HEK293 (cell line): ENCODE data around the gene RMND5B.

Experiments used
- CTCF ChIA-PET: fragments of 350-600 bp; formaldehyde crosslinking; extraction: SDS; loops from one replicate; lab custom pipeline; 2021; ENCODE audit warnings: antibody characterized with exemption; lab: Yijun Ruan, JAX
- POLR2A ChIA-PET: fragments of 300-600 bp; formaldehyde crosslinking; extraction: SDS; loops from one replicate; lab custom pipeline; 2020; ENCODE audit warnings: antibody characterized with exemption, inconsistent platforms; lab: Yijun Ruan, JAX
- H3K27ac ChIP-seq: fragments of 200-500 bp; sonication (Bioruptor generic); 2 replicates; pipeline ENCODE4 v1.5.1; 2014; ENCODE audit warnings: low read depth, low read length, control low read depth, inconsistent platforms; ENCODE audit errors: extremely low read depth
- H3K36me3 ChIP-seq, 2 experiments: fragments of 200-500 bp in 1 of 2; sonication (Bioruptor generic) in 1 of 2; 1 replicate in 1 of 2; 2 replicates in 1 of 2; pipeline ENCODE4 v1.5.1; 2014 to 2017; ENCODE audit warnings: inconsistent platforms in 2 of 2, low read length in 2 of 2; ENCODE audit not compliant: control insufficient read depth in 2 of 2, insufficient read depth in 1 of 2
- H3K4me1 ChIP-seq: fragments of 200-500 bp; sonication (Bioruptor generic); 2 replicates; pipeline ENCODE4 v1.5.1; 2014; ENCODE audit warnings: mild to moderate bottlenecking, low read length, inconsistent platforms; ENCODE audit not compliant: control insufficient read depth, insufficient read depth
- H3K4me3 ChIP-seq: 2 replicates; pipeline ENCODE4 v1.5.1; 2011; ENCODE audit warnings: low read depth, mild to moderate bottlenecking, control low read depth, low read length, moderate library complexity
- H3K9me3 ChIP-seq: fragments of 200-500 bp; sonication (Bioruptor generic); 2 replicates; pipeline ENCODE4 v1.5.1; 2014; ENCODE audit warnings: low read depth, low read length, inconsistent platforms; ENCODE audit not compliant: control insufficient read depth, insufficient read depth
- BCL11A ChIP-seq: fragments of 450-650 bp; formaldehyde crosslinking; IDR thresholded peaks from 2 replicates; pipeline ENCODE4 v1.5.1; 2016; ENCODE audit warnings: low read depth, missing biosample characterization, missing genetic modification characterization
- EGR2 ChIP-seq: fragments of 450-650 bp; formaldehyde crosslinking; IDR thresholded peaks from 2 replicates; pipeline ENCODE4 v1.5.1; 2016; ENCODE audit warnings: low read depth, missing biosample characterization, missing genetic modification characterization
- GLIS2 ChIP-seq: fragments of 450-650 bp; formaldehyde crosslinking; IDR thresholded peaks from 2 replicates; pipeline ENCODE4 v1.5.1; 2016; ENCODE audit warnings: missing biosample characterization, missing genetic modification characterization
- PRDM1 ChIP-seq: fragments of 450-650 bp; formaldehyde crosslinking; IDR thresholded peaks from 2 replicates; pipeline ENCODE4; 2016; ENCODE audit warnings: missing biosample characterization, missing genetic modification characterization
- SP7 ChIP-seq: fragments of 450-650 bp; formaldehyde crosslinking; IDR thresholded peaks from 2 replicates; pipeline ENCODE4 v1.5.1; 2016; ENCODE audit warnings: missing biosample characterization, missing genetic modification characterization
- TRIM28 ChIP-seq: IDR thresholded peaks from 2 replicates; pipeline ENCODE4 v1.6.1; 2011; ENCODE audit warnings: low read length, control low read depth, borderline replicate concordance
- ZBTB21 ChIP-seq: fragments of 450-650 bp; formaldehyde crosslinking; IDR thresholded peaks from 2 replicates; pipeline ENCODE4 v1.5.1; 2017; ENCODE audit warnings: missing biosample characterization, missing genetic modification characterization
- ZEB2 ChIP-seq: fragments of 450-650 bp; formaldehyde crosslinking; IDR thresholded peaks from 2 replicates; pipeline ENCODE4 v1.5.1; 2016; ENCODE audit warnings: missing biosample characterization, missing genetic modification characterization
- ZFP3 ChIP-seq: fragments of 450-650 bp; formaldehyde crosslinking; IDR thresholded peaks from 2 replicates; pipeline ENCODE4 v1.5.1; 2016; ENCODE audit warnings: low read depth, missing biosample characterization, missing genetic modification characterization
- ZNF146 ChIP-seq: fragments of 450-650 bp; formaldehyde crosslinking; IDR thresholded peaks from 2 replicates; pipeline ENCODE4 v1.5.1; 2016; ENCODE audit warnings: missing biosample characterization, missing genetic modification characterization
- ZNF184 ChIP-seq: fragments of 450-650 bp; IDR thresholded peaks from 2 replicates; pipeline ENCODE4 v1.5.1; 2018; ENCODE audit warnings: missing biosample characterization, mild to moderate bottlenecking, missing genetic modification characterization
- ZNF2 ChIP-seq: fragments of 450-650 bp; formaldehyde crosslinking; IDR thresholded peaks from 2 replicates; pipeline ENCODE4 v1.5.1; 2016; ENCODE audit warnings: missing biosample characterization, missing genetic modification characterization
- ZNF239 ChIP-seq: fragments of 450-650 bp; formaldehyde crosslinking; IDR thresholded peaks from 2 replicates; pipeline ENCODE4 v1.5.1; 2016; ENCODE audit warnings: missing biosample characterization, missing genetic modification characterization
- ZNF350 ChIP-seq: fragments of 450-650 bp; formaldehyde crosslinking; IDR thresholded peaks from 2 replicates; pipeline ENCODE4 v1.5.0; 2017; ENCODE audit warnings: missing biosample characterization, mild to moderate bottlenecking, missing genetic modification characterization
- ZNF473 ChIP-seq: fragments of 450-650 bp; formaldehyde crosslinking; IDR thresholded peaks from 2 replicates; pipeline ENCODE4 v1.5.1; 2017; ENCODE audit warnings: missing biosample characterization, missing genetic modification characterization
- ZNF548 ChIP-seq: fragments of 450-650 bp; formaldehyde crosslinking; IDR thresholded peaks from 2 replicates; pipeline ENCODE4 v1.5.1; 2016; ENCODE audit warnings: missing biosample characterization, missing genetic modification characterization
- ZNF561 ChIP-seq: fragments of 450-650 bp; IDR thresholded peaks from 2 replicates; pipeline ENCODE4 v1.5.1; 2018; ENCODE audit warnings: missing biosample characterization, missing genetic modification characterization, borderline replicate concordance
- ZNF707 ChIP-seq: fragments of 450-650 bp; formaldehyde crosslinking; IDR thresholded peaks from 2 replicates; pipeline ENCODE4 v1.5.1; 2016; ENCODE audit warnings: missing biosample characterization, missing genetic modification characterization
- ZNF791 ChIP-seq: fragments of 450-650 bp; formaldehyde crosslinking; IDR thresholded peaks from 2 replicates; pipeline ENCODE4 v1.5.1; 2016; ENCODE audit warnings: missing biosample characterization, missing genetic modification characterization
- TF ChIP-seq, protein P1 (sequence below): fragments of 450-650 bp; formaldehyde crosslinking; IDR thresholded peaks from 2 replicates; pipeline ENCODE4 v1.5.1; 2016; ENCODE audit warnings: missing biosample characterization, missing genetic modification characterization
- TF ChIP-seq, protein P2 (sequence below): fragments of 450-650 bp; formaldehyde crosslinking; IDR thresholded peaks from 2 replicates; pipeline ENCODE4; 2016; ENCODE audit warnings: missing biosample characterization, missing genetic modification characterization
- TF ChIP-seq, protein P3 (sequence below): fragments of 450-650 bp; formaldehyde crosslinking; IDR thresholded peaks from 2 replicates; pipeline ENCODE4 v1.5.1; 2016; ENCODE audit warnings: missing biosample characterization, missing genetic modification characterization
- TF ChIP-seq, protein P4 (sequence below): fragments of 450-650 bp; formaldehyde crosslinking; optimal IDR thresholded peaks from 2 replicates; pipeline ENCODE3; 2016; ENCODE audit warnings: missing biosample characterization, mild to moderate bottlenecking, missing genetic modification characterization
- TF ChIP-seq, protein P5 (sequence below): fragments of 450-650 bp; formaldehyde crosslinking; IDR thresholded peaks from 2 replicates; pipeline ENCODE4 v1.5.1; 2017; ENCODE audit warnings: missing biosample characterization, missing genetic modification characterization

The RMND5B gene

DNA sequence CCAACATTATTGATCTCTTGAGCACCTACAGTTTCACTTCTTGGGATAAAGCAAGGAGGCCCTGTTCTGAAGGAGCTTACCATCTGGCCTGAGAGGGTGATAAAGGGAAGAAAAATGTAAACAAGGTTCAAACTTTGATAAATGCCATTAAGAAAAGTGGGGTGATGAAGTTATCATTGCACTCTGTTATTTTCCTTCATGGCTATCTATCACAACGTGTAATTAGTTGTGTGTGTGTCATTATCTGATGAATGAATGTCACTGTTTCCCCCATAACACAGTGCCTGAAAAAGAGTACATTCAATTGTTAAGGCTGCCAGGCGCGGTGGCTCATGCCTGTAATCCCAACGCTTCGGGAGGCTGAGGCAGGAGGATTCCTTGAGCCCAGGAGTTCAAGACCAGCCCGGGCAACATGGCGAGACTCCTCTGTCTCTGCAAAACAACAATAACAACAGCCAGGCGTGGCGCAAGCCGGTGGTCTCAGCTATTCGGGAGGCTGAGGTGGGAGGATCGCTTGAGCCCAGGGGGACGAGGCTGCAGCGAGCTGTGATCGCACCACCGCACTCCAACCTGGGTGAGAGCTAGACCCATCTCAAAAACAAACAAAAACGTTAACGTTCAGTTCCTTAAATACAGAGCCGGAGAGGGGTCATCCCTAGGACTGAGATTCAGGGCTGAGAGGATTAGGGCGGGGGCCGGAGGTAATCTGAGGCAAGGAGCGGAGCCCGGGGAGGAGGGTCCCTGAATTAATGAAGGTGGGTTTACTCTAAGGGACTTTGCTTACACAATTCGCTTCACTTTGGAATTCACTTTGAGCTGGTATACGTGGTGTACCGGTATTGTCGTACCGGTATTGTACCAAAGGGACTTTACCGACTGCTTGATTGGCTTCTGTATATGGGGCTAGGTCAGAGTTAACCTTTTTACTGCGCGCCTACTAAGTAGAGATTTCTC lies 22.0 kb downstream of the RMND5B start:
- H3K4me1 ChIP-seq = peaks cover 4% of the 10 kb centered on the region; the same call in 1 of the 2 replicates
- peak overlapping the region; percentile 90 for H3K4me3 ChIP-seq
- H3K27ac ChIP-seq = peak overlapping the region; percentile 13; the same call in 1 of the 2 replicates
- H3K9me3 ChIP-seq = no peaks in the 10 kb centered on the region
- ChIA-PET CTCF (interaction anchor here (0.6 to 13.3 kb wide), 5 partner anchors 7 to 77 kb away, joined by 3 to 204 read pairs (median 3); no protein-coding TSS in a partner anchor), POLR2A (interaction anchor here (0.7 to 3.0 kb wide), 11 partner anchors 12 to 80 kb away, joined by 3 to 35 read pairs (median 4); partner anchors contain the start of genes HNRNPAB and PHYKPL)
- TF ChIP-seq SP7 = peak; percentile 91
- TF ChIP-seq ZNF473 (tag by site-specific recombination) = no peak
- no peak for TF ChIP-seq TRIM28
- no peak for TF ChIP-seq ZEB2 (tag by site-specific recombination)
- no peak for TF ChIP-seq ZBTB21 (tag by site-specific recombination)
- TF ChIP-seq GLIS2 (tag by site-specific recombination) = no peak
- no peak for TF ChIP-seq PRDM1
- TF ChIP-seq ZNF548 = no peak
- TF ChIP-seq, protein P1, sequence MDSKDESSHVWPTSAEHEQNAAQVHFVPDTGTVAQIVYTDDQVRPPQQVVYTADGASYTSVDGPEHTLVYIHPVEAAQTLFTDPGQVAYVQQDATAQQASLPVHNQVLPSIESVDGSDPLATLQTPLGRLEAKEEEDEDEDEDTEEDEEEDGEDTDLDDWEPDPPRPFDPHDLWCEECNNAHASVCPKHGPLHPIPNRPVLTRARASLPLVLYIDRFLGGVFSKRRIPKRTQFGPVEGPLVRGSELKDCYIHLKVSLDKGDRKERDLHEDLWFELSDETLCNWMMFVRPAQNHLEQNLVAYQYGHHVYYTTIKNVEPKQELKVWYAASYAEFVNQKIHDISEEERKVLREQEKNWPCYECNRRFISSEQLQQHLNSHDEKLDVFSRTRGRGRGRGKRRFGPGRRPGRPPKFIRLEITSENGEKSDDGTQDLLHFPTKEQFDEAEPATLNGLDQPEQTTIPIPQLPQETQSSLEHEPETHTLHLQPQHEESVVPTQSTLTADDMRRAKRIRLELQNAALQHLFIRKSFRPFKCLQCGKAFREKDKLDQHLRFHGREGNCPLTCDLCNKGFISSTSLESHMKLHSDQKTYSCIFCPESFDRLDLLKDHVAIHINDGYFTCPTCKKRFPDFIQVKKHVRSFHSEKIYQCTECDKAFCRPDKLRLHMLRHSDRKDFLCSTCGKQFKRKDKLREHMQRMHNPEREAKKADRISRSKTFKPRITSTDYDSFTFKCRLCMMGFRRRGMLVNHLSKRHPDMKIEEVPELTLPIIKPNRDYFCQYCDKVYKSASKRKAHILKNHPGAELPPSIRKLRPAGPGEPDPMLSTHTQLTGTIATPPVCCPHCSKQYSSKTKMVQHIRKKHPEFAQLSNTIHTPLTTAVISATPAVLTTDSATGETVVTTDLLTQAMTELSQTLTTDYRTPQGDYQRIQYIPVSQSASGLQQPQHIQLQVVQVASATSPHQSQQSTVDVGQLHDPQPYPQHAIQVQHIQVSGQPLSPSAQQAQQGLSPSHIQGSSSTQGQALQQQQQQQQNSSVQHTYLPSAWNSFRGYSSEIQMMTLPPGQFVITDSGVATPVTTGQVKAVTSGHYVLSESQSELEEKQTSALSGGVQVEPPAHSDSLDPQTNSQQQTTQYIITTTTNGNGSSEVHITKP (tag by site-specific recombination) = 0 out of 2 replicates have a peak, but pooled peaks have one; percentile 21
- H3K36me3 ChIP-seq = peaks cover 20 to 45% of the 10 kb centered on the region in 2 experiments

DNA sequence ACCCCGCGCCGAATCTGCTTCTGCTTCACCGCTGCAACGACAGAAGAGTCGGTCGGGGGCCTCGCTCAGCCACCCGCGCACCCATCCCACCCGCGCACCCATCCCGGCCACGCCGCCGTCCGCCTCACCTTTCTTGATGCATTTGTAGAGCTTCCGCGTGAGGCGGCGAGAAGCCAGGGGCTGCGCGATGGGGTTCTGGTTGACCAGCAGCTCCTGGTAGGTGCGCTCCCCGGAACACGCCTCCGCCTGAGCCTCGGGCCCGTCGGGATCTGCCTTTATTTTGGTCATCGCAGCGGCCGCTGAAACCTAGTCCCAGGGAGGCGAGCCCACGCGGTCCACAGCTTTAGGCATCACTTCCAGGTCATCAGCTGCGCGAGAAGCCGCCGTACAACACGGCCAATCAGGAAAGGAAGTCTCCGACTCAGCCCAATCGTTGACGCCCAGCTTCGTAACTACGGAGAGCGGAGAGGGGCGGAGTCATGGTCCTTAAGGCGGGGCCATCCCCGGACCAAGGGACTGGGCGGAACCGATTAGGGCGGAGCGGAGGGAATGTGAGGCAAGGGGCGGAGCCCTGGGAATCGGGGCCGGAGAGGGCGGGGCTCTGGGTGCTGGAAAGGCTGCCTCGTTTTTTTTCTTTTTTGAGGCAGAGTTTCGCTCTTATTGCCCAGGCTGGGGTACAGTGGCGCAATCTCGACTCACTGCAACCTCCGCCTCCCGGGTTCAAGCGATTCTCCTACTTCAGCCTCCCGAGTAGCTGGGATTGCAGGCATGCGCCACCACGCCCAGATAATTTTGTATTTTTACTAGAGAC lies 22.9 kb downstream of the RMND5B start, which contains the start of gene NHP2:
Gene NHP2, minus strand, starts transcription at position 356 of the 811 bp plus-strand sequence. Its CDS starts 68 bp downstream, at position 288.
- ChIA-PET POLR2A (interaction anchor here (0.6 to 3.0 kb wide), 16 partner anchors 10 to 731 kb away, joined by 3 to 35 read pairs (median 4); partner anchors contain the start of gene HNRNPAB), CTCF (interaction anchor here (0.6 to 13.3 kb wide), 4 partner anchors 8 to 78 kb away, joined by 3 to 204 read pairs (median 4); no protein-coding TSS in a partner anchor)
- Histone ChIP-seq H3K4me1 (peaks cover 4% of the 10 kb centered on the region; the same call in 1 of the 2 replicates), H3K27ac (peak within 1 kb of the TSS; percentile 13; the same call in 1 of the 2 replicates), H3K36me3 (peaks cover 15 to 36% of the 10 kb centered on the region in 2 experiments), H3K4me3 (peak within 1 kb of the TSS; percentile 90), H3K9me3 (no peaks in the 10 kb centered on the region)
- TF ChIP-seq EGR2 (tag by site-specific recombination) (peak; percentile 85), ZFP3 (tag by site-specific recombination) (no peak), ZNF707 (tag by site-specific recombination) (no peak), ZNF146 (tag by site-specific recombination) (no peak), ZNF350 (tag by site-specific recombination) (no peak), ZNF791 (tag by site-specific recombination) (no peak), BCL11A (no peak), ZNF239 (tag by site-specific recombination) (no peak), ZNF184 (tag by site-specific recombination) (no peak), ZNF2 (tag by site-specific recombination) (0 out of 2 replicates have a peak, but pooled peaks have one; percentile 37), ZNF561 (tag by site-specific recombination) (no peak)
- TF ChIP-seq, protein P2, sequence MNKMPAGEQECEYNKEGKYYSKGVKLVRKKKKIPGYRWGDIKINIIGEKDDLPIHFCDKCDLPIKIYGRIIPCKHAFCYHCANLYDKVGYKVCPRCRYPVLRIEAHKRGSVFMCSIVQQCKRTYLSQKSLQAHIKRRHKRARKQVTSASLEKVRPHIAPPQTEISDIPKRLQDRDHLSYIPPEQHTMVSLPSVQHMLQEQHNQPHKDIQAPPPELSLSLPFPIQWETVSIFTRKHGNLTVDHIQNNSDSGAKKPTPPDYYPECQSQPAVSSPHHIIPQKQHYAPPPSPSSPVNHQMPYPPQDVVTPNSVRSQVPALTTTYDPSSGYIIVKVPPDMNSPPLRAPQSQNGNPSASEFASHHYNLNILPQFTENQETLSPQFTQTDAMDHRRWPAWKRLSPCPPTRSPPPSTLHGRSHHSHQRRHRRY (tag by site-specific recombination) = no peak
- TF ChIP-seq, protein P3, sequence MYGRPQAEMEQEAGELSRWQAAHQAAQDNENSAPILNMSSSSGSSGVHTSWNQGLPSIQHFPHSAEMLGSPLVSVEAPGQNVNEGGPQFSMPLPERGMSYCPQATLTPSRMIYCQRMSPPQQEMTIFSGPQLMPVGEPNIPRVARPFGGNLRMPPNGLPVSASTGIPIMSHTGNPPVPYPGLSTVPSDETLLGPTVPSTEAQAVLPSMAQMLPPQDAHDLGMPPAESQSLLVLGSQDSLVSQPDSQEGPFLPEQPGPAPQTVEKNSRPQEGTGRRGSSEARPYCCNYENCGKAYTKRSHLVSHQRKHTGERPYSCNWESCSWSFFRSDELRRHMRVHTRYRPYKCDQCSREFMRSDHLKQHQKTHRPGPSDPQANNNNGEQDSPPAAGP (tag by site-specific recombination) = no peak
- TF ChIP-seq, protein P4, sequence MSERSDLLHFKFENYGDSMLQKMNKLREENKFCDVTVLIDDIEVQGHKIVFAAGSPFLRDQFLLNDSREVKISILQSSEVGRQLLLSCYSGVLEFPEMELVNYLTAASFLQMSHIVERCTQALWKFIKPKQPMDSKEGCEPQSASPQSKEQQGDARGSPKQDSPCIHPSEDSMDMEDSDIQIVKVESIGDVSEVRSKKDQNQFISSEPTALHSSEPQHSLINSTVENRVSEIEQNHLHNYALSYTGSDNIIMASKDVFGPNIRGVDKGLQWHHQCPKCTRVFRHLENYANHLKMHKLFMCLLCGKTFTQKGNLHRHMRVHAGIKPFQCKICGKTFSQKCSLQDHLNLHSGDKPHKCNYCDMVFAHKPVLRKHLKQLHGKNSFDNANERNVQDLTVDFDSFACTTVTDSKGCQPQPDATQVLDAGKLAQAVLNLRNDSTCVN = peak; percentile 91
- TF ChIP-seq, protein P5, sequence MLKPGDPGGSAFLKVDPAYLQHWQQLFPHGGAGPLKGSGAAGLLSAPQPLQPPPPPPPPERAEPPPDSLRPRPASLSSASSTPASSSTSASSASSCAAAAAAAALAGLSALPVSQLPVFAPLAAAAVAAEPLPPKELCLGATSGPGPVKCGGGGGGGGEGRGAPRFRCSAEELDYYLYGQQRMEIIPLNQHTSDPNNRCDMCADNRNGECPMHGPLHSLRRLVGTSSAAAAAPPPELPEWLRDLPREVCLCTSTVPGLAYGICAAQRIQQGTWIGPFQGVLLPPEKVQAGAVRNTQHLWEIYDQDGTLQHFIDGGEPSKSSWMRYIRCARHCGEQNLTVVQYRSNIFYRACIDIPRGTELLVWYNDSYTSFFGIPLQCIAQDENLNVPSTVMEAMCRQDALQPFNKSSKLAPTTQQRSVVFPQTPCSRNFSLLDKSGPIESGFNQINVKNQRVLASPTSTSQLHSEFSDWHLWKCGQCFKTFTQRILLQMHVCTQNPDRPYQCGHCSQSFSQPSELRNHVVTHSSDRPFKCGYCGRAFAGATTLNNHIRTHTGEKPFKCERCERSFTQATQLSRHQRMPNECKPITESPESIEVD (tag by site-specific recombination) = no peak
